ENCODE data around the gene TMEM200B. TPM values are rescaled to one million over a fixed set of nuclear protein-coding genes. Genes with fewer than 3 reads are reported as not detected.

The TMEM200B gene
- total and polyA plus RNA-seq, 2 experiments from 2014 or later: 4.9 to 8.7 TPM

GRCh38 chr1:29152046-29152805 is 28.5 kb upstream of the TMEM200B start:
- Mint-ChIP-seq H3K4me3 (no peak overlapping the region), H3K27me3 (ENCODE audit: insufficient read depth, low read depth, poor library complexity) (peaks cover 2% of the 10 kb centered on the region), H3K9me3 (no peaks in the 10 kb centered on the region), H3K4me1 (peaks cover 5% of the 10 kb centered on the region), H3K36me3 (ENCODE audit: low read depth) (peaks cover 100% of the 10 kb centered on the region), H3K27ac (no peak overlapping the region; the same call in 1 of the 2 replicates)
- H3F3A ChIP-seq (replicated peaks; ENCODE audit: low read depth): peaks cover 17% of the 10 kb centered on the region; the same call in 1 of the 2 replicates
- no peak overlapping the region for H3K4me3 ChIP-seq
- H3K79me2 ChIP-seq (replicated peaks; ENCODE audit: insufficient read depth): peaks cover 12% of the 10 kb centered on the region
- no peak overlapping the region for H3K27ac ChIP-seq (ENCODE audit: low read depth)
- no peak for ATAC-seq
- peaks cover 27% of the 10 kb centered on the region for H4K20me1 ChIP-seq (replicated peaks; ENCODE audit: insufficient read depth)
- H2AFZ ChIP-seq: no peak overlapping the region
- H3K9me2 ChIP-seq (ENCODE audit: insufficient read depth): no peaks in the 10 kb centered on the region
- TF ChIP-seq ZNF114 (CRISPR knock-in tag; IDR thresholded peaks at IDR 0.05) (no peak), JUNB (IDR thresholded peaks at IDR 0.05; ENCODE audit: unreplicated experiment) (no peak), CREB1 (CRISPR knock-in tag; IDR thresholded peaks at IDR 0.05; ENCODE audit: low read depth) (no peak), CTCF (conservative IDR thresholded peaks at IDR 0.05; ENCODE audit: low read depth in 2 of 2) (no peak), EZH2 (IDR thresholded peaks at IDR 0.05; ENCODE audit: low read depth, unreplicated experiment) (no peak), NANOG (IDR thresholded peaks at IDR 0.05; ENCODE audit: borderline replicate concordance) (no peak), EZH2phosphoT487 (IDR thresholded peaks at IDR 0.05; ENCODE audit: unreplicated experiment) (no peak), ZNF462 (CRISPR knock-in tag; IDR thresholded peaks at IDR 0.05) (no peak), STAT1 (IDR thresholded peaks at IDR 0.05; ENCODE audit: unreplicated experiment) (no peak), ZNF331 (CRISPR knock-in tag; IDR thresholded peaks at IDR 0.05; ENCODE audit: low read depth) (no peak), POLR2AphosphoS5 (IDR thresholded peaks at IDR 0.05; ENCODE audit: low read depth) (no peak), REST (IDR thresholded peaks at IDR 0.05; ENCODE audit: unreplicated experiment) (no peak), ETS1 (IDR thresholded peaks at IDR 0.05) (no peak)
- H3K36me3 ChIP-seq (ENCODE audit: insufficient read depth): peaks cover 84% of the 10 kb centered on the region
- 0 out of 2 replicates have a peak, but pooled peaks cover 2% of the 10 kb centered on the region for H3K4me1 ChIP-seq (ENCODE audit: insufficient read depth)
- H3K27me3 ChIP-seq (ENCODE audit: insufficient read depth): no peaks in the 10 kb centered on the region
- no peak for DNase-seq (ENCODE audit: low spot score)
- no peak overlapping the region for H3K4me2 ChIP-seq

Data from GM23338 (cell line).